Mucosa of descending colon (tissue), 3 donors: Measurements from ENCODE around the gene VIPR2. TPM values are rescaled to one million over a fixed set of nuclear protein-coding genes. Genes with fewer than 3 reads are reported as not detected.

Source experiments
- ATAC-seq: fragments of 200-7000 bp; cut with Tn5 transposase; one replicate; pipeline ENCODE4 v1.9.1; 2020; ENCODE audit warnings: mild to moderate bottlenecking, moderate library complexity
- DNase-seq, 3 donors: peaks; one replicate each; pipeline ENCODE4 v3.0.0-alpha.2; 2020
- H3K36me3 ChIP-seq: fragments of 200-600 bp; one replicate; pipeline ENCODE4 v1.8.0; 2021; ENCODE audit warnings: low read depth, mild to moderate bottlenecking
- H3K4me1 ChIP-seq: fragments of 200-600 bp; one replicate; pipeline ENCODE4 v1.8.0; 2021; ENCODE audit warnings: low read depth, mild to moderate bottlenecking
- H3K4me3 ChIP-seq: fragments of 200-600 bp; one replicate; pipeline ENCODE4 v1.8.0; 2021; ENCODE audit warnings: mild to moderate bottlenecking
- H3K9me3 ChIP-seq: fragments of 200-600 bp; one replicate; pipeline ENCODE4 v1.8.0; 2021; ENCODE audit warnings: mild to moderate bottlenecking
- CTCF ChIP-seq: fragments of 200-600 bp; IDR thresholded peaks from one replicate; pipeline ENCODE4 v1.8.0; 2022; ENCODE audit warnings: antibody characterized with exemption, mild to moderate bottlenecking
- intact Hi-C, 2 donors: fragments of 100-400 bp; cut with DNase I in 1 of 2; cut with micrococcal nuclease in 1 of 2; formaldehyde crosslinking; loops; one replicate each; pipeline versions ENCODE4 v1.11.0 to v1.11.1; 2022; cut with DNase I, micrococcal nuclease
- total RNA-seq, 3 donors: library from RNA; stranded (reverse); fragmentation: NEBNext Ultra II Directional in 2 of 3; extraction: Animal tissue kit (Norgen Biotek cat#: 25700) in 2 of 3; gene quantifications; one replicate each; pipeline versions ENCODE4 v1.2.1 to v1.2.4, GENCODE V29; 2021 to 2023
- donor health status: DM: no; HTN: no; CAD: no; lungs with moderate emphysema.
- donor health status: DM: no; HTN: no; CAD: no.
- donor health status: DM: no; HTN: yes; CAD: no.

Gene VIPR2
- total RNA-seq, 3 donors from 2014 or later, result 0.58 to 19.8 (median 2.4) TPM

GRCh38 chr7:159016591-159016990, 128.1 kb downstream of the VIPR2 start:
- Histone ChIP-seq H3K9me3 (no peaks in the 10 kb centered on the region), H3K36me3 (no peaks in the 10 kb centered on the region), H3K4me3 (no peak overlapping the region), H3K4me1 (peaks cover 9% of the 10 kb centered on the region)
- no peak for TF ChIP-seq CTCF
- DNase-seq, result peak in 1 of 3 donors; percentile 22
- no peak for ATAC-seq
- intact Hi-C loops, result no loop called here

DNA sequence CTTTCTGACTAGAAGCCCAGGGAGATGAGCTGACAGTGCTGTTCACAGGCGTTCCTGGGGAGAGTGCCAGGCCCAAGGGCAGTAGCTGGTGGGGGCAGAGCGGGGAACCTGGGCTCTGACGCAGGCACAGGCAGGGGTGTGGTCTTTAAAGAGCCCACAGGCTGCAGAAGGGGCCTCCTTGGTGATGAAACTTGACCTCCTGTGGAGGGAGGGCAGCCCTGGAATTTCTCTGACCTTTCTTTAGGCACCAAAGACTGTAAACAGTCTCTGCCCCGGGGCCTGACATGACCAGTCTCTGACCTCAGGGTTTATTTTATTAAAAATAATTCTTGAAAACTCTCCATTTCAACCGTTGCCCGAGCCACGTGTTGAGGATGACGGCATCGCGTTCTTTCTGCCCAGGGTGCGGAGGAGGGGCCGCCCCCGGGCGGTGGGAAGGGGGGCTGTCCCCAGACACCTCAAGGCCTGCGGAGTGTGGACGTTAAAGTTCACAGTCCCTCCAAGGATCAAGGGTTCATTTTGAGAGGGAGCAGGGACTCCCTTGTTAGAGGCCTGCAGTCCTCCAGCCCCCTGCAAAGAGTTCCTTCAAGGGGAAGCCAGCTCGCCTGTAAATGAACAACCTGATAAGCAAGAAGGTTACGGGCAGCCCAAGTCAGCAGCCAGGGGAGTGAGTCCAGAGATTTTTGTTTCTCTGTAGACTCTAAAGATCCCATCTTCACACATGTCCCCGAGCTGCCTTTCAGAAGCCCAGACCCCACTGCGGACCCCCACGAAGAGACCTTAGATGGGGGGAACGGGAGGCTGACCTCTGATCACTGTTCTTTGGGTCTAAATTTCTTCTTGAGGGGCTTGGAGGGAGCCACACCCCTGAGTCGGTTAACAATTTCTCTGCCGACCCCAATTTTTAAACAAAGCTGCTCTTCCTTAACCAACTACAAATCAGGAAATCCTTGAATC, 128.9 kb downstream of the VIPR2 start:
- no peaks in the 10 kb centered on the region for H3K36me3 ChIP-seq
- H3K9me3 ChIP-seq, result no peaks in the 10 kb centered on the region
- peak; percentile 34 for ATAC-seq

DNA sequence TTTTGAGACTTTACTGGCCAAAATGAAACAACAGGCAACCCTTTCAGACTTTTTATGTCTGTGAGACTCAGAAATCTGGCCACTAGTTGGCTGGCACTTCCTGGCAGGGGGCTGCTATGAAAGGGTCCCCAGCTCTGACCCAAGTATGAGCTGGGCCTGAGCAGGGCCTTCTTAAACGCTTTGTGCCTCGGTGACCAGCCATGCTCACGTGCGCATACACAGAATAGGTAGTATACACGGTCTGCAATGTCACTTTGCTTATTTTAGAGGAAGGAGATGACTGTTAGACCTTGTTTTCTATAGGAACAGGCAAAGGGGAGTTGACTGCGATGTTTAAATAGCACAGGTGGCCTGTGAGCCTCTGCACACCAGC, 129.6 kb downstream of the VIPR2 start:
- Histone ChIP-seq H3K4me3 (no peak overlapping the region), H3K4me1 (peaks cover 9% of the 10 kb centered on the region), H3K9me3 (no peaks in the 10 kb centered on the region), H3K36me3 (no peaks in the 10 kb centered on the region)
- DNase-seq (no peak), ATAC-seq (no peak)
- intact Hi-C loops, result no loop called here
- TF ChIP-seq CTCF, result no peak

More for the DNA sequence above, 128.9 kb downstream of the VIPR2 start:
- peaks cover 9% of the 10 kb centered on the region for H3K4me1 ChIP-seq
- no peak overlapping the region for H3K4me3 ChIP-seq
- DNase-seq, result peak in 1 of 3 donors; percentile 61
- intact Hi-C loops, result no loop called here
- no peak for TF ChIP-seq CTCF

DNA sequence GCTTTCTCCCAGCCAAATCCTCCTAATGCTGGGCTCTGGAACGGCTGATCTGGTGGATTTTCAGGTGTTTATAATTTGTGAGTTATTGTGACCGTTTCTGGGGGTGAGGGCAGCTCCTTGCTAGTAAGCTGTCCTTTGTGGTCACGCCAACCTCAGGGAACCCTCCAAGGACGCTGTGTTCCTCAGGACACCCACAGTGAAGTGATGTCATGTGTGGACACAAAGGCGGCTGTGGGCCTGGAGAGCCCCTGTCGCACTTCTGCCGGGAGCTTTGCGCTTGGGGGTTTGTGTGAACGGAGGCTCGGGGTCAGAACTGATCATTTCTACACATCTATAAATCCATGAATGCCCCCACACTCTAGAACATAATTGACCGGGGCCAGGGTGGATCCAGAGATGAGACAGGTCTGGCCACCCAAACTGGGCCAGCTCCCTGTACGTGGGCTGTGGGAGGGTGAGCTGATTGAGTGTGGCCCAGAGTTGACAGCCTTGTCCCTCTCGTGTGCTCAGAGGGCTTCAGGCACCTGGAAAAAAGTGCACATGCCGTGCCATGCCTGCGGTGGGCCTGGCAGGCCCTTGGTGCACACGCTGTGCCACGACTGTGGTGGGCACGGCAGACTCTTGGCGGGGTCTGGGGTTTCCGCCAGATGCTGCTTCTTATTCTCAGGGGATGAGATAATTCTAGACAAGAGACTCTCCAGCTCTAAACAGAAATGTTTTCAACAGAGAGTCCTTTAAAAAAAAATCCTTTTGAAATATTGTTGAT, 130.2 kb downstream of the VIPR2 start:
- Histone ChIP-seq H3K4me3 (no peak overlapping the region), H3K36me3 (no peaks in the 10 kb centered on the region), H3K4me1 (peaks cover 9% of the 10 kb centered on the region), H3K9me3 (no peaks in the 10 kb centered on the region)
- DNase-seq (peak in 1 of 3 donors; percentile 38), ATAC-seq (no peak)
- no peak for TF ChIP-seq CTCF
- intact Hi-C loops, result no loop called here

GRCh38 chr7:159013825-159014289, 130.8 kb downstream of the VIPR2 start:
- Histone ChIP-seq H3K4me3 (no peak overlapping the region), H3K36me3 (no peaks in the 10 kb centered on the region), H3K4me1 (peaks cover 9% of the 10 kb centered on the region), H3K9me3 (no peaks in the 10 kb centered on the region)
- ATAC-seq, result no peak
- intact Hi-C loops, result no loop called here
- TF ChIP-seq CTCF, result no peak
- DNase-seq, result peak in 1 of 3 donors; percentile 42
